H7 (cell line): ENCODE measurements around the gene USP53. TPM values are rescaled to one million over a fixed set of nuclear protein-coding genes. Genes with fewer than 3 reads are reported as not detected.
"Not testable (repeated sequence)": the region's sequence is repeated elsewhere in the genome, so short reads cannot be mapped to it uniquely, and the experiment has no call there.

ENCODE experiments used
- DNase-seq: peaks from one replicate; pipeline ENCODE4 v3.0.0; 2012
- H3K27me3 ChIP-seq: 2 replicates; pipeline ENCODE4 v1.6.0; 2011; ENCODE audit warnings: mild to moderate bottlenecking, low read length; ENCODE audit not compliant: control insufficient read depth, insufficient read depth
- H3K36me3 ChIP-seq: replicated peaks from 2 replicates; pipeline ENCODE4 v1.5.1; 2011; ENCODE audit warnings: low read length; ENCODE audit not compliant: control insufficient read depth, insufficient read depth
- H3K4me3 ChIP-seq: 2 replicates; pipeline ENCODE4 v1.5.1; 2011; ENCODE audit warnings: low read depth, mild to moderate bottlenecking, control low read depth, low read length, moderate library complexity; ENCODE audit not compliant: insufficient read depth
- total RNA-seq: library from RNA; depleted of rRNA; stranded (reverse); fragments of >200 nt; shearing (Covaris generic); gene quantifications from 2 replicates; pipeline ENCODE4 v1.2.3, GENCODE V29; 2014; rRNA removed

Gene USP53
- total RNA-seq, 1 experiment from 2014 or later: 16.5 TPM

- not testable (repeated sequence) for DNase-seq, H3K36me3 ChIP-seq, H3K27me3 ChIP-seq, H3K4me3 ChIP-seq
Measured at GRCh38 chr4:119339895-119340294, 127.4 kb downstream of the USP53 start.

- not testable (repeated sequence) for H3K4me3 ChIP-seq, H3K27me3 ChIP-seq, H3K36me3 ChIP-seq, DNase-seq
Measured at GRCh38 chr4:119343293-119343692, 130.8 kb downstream of the USP53 start.

Other genes starting within 250 kb of the USP53 start
- not detected in 2 replicates for gene MYOZ2, start 76.9 kb upstream of the USP53 start, total RNA-seq
- not detected in 2 replicates for gene FABP2, start 109.4 kb downstream of the USP53 start, total RNA-seq